VCaP (cell line): ENCODE measurements around the gene ANKS6.

Source experiments
- H3K27ac ChIP-seq: fragments of 450-650 bp; 2 replicates; pipeline ENCODE4 v1.5.1; 2017
- CTCF ChIP-seq: fragments of 450-650 bp; conservative IDR thresholded peaks from 2 replicates; pipeline ENCODE4 v1.5.1; 2017; ENCODE audit warnings: mild to moderate bottlenecking, moderate library complexity

Gene ANKS6

GRCh38 chr9:98736226-98736625 is 60.1 kb downstream of the ANKS6 start:
- no peak for TF ChIP-seq CTCF

GRCh38 chr9:98732801-98733200 is 63.6 kb downstream of the ANKS6 start:
- H3K27ac ChIP-seq, result no peak overlapping the region
- no peak for TF ChIP-seq CTCF

More at GRCh38 chr9:98736226-98736625, 60.1 kb downstream of the ANKS6 start:
- no peak overlapping the region for H3K27ac ChIP-seq

GRCh38 chr9:98732091-98732490 is 64.3 kb downstream of the ANKS6 start:
- H3K27ac ChIP-seq, result no peak overlapping the region
- no peak for TF ChIP-seq CTCF

GRCh38 chr9:98730871-98731270 is 65.5 kb downstream of the ANKS6 start:
- H3K27ac ChIP-seq, result no peak overlapping the region
- TF ChIP-seq CTCF, result no peak

- TF ChIP-seq CTCF, result no peak
- H3K27ac ChIP-seq, result no peak overlapping the region
Measured at GRCh38 chr9:98728500-98728899, 67.9 kb downstream of the ANKS6 start.

GRCh38 chr9:98727428-98727827 is 68.9 kb downstream of the ANKS6 start:
- TF ChIP-seq CTCF, result no peak
- no peak overlapping the region for H3K27ac ChIP-seq

- TF ChIP-seq CTCF, result no peak
- H3K27ac ChIP-seq, result no peak overlapping the region
Measured at GRCh38 chr9:98726735-98727134, 69.6 kb downstream of the ANKS6 start.
